Measurements from ENCODE around the gene STX17.

The STX17 gene

DNA sequence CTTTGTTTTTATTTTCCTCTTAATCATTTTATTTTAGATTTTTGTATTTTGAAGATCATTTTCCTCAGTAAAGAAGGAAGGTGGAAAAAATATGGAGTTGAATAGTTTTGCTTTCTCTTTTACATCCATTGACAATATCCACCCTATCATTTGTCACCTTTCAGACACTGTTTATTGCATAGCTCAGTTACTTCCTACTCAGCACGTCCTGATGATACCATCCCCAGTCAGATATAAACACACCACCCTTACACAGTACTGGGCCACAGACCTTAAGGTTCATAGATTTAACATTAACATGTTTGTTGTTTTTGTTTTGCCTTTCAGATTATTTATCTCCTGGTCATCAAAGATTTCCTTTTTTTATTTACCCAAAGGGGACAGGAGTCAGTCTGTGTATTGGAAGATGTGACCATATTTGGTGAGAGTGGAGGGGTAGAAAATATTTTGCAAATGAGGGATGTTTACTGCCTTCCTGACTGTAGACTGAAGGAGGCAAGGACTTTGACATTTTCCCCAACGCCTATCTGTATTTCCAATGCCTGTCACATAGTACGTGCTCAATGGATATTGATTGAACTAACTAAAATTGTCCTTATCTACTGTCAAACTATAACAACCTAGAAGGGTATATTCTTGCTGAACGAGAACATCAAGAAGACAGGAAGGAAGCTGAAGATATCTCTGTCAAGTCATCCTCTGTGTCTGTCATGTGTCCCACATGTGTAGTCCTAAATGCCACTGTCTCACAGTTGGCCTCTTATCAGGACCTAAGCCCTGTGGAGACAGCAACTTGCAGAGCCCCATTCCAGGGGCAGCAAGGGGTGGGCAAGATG is 15.6 kb downstream of the STX17 start:
- TF ChIP-seq, protein P1, sequence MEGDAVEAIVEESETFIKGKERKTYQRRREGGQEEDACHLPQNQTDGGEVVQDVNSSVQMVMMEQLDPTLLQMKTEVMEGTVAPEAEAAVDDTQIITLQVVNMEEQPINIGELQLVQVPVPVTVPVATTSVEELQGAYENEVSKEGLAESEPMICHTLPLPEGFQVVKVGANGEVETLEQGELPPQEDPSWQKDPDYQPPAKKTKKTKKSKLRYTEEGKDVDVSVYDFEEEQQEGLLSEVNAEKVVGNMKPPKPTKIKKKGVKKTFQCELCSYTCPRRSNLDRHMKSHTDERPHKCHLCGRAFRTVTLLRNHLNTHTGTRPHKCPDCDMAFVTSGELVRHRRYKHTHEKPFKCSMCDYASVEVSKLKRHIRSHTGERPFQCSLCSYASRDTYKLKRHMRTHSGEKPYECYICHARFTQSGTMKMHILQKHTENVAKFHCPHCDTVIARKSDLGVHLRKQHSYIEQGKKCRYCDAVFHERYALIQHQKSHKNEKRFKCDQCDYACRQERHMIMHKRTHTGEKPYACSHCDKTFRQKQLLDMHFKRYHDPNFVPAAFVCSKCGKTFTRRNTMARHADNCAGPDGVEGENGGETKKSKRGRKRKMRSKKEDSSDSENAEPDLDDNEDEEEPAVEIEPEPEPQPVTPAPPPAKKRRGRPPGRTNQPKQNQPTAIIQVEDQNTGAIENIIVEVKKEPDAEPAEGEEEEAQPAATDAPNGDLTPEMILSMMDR (IDR thresholded peaks at IDR 0.05; ENCODE audit: low read depth, low read length), result no peak
- no peak for TF ChIP-seq EZH2phosphoT487 (IDR thresholded peaks at IDR 0.05; ENCODE audit: low read depth)

DNA sequence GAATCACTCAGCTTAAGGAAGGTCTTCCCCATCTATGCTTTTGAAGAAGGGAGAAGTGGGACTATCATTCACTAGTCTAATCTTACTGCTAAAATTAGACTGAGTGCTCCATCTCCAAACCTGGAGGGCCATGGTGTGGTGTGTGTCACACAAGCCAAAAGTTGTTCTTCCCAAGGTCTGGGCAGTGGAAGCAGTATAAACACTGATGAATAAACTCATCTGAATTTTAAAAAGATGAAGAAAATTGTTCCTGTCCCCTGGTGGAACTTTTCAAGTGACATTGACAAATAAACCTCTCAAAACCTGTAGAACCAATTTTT is 16.2 kb downstream of the STX17 start:
- Histone ChIP-seq H3K9ac (ENCODE audit: low read length) (no peak overlapping the region), H3K27me3 (ENCODE audit: low read depth, low read length) (no peaks in the 10 kb centered on the region)

More for the DNA sequence above, 15.6 kb downstream of the STX17 start:
- Histone ChIP-seq H3K27ac (ENCODE audit: low read length) (no peak overlapping the region), H3K27me3 (ENCODE audit: low read depth, low read length) (no peaks in the 10 kb centered on the region), H2AFZ (ENCODE audit: low read depth, low read length) (no peak overlapping the region), H3K36me3 (replicated peaks; ENCODE audit: low read depth, low read length) (peaks cover 50% of the 10 kb centered on the region), H3K4me3 (ENCODE audit: low read length) (no peak overlapping the region), H3K9me3 (ENCODE audit: insufficient read depth, low read length) (no peaks in the 10 kb centered on the region), H3K9ac (ENCODE audit: low read length) (no peak overlapping the region), H3K79me2 (ENCODE audit: low read length) (no peaks in the 10 kb centered on the region), H4K20me1 (ENCODE audit: insufficient read depth, low read length) (no peaks in the 10 kb centered on the region), H3K4me2 (ENCODE audit: low read length) (no peak overlapping the region), H3K4me1 (ENCODE audit: low read length) (no peaks in the 10 kb centered on the region)

DNA sequence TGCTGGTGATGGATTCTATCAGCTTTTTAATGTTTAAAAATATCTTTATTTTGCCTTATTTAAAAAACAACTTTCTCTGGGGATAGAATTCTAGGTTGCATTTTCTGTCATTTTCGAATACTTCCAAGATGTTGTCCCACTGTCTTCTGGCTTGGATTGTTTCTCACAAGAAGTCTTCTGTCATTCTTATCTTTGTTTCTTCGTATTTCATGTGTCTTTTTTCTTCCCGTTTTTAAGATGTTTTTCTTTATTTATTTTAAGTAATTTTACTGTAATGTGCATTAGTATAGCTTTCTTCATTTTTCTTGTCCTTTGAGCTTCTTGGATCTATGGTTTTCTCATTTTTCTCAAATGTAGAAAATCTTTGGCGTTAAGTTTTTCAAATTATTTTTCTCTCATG is 19.1 kb downstream of the STX17 start:
- no peak overlapping the region for H3K4me2 ChIP-seq (ENCODE audit: low read length)
- TF ChIP-seq, protein P1 (IDR thresholded peaks at IDR 0.05; ENCODE audit: low read depth, low read length), result no peak
- no peak for TF ChIP-seq EZH2phosphoT487 (IDR thresholded peaks at IDR 0.05; ENCODE audit: low read depth)

More for the DNA sequence above, 16.2 kb downstream of the STX17 start:
- no peaks in the 10 kb centered on the region for H3K9me3 ChIP-seq (ENCODE audit: insufficient read depth, low read length)
- H3K4me1 ChIP-seq (ENCODE audit: low read length), result no peaks in the 10 kb centered on the region
- TF ChIP-seq EZH2phosphoT487 (IDR thresholded peaks at IDR 0.05; ENCODE audit: low read depth), result no peak
- TF ChIP-seq, protein P1 (IDR thresholded peaks at IDR 0.05; ENCODE audit: low read depth, low read length), result no peak
- H3K4me2 ChIP-seq (ENCODE audit: low read length), result no peak overlapping the region
- H3K36me3 ChIP-seq (replicated peaks; ENCODE audit: low read depth, low read length), result peaks cover 44% of the 10 kb centered on the region
- no peaks in the 10 kb centered on the region for H4K20me1 ChIP-seq (ENCODE audit: insufficient read depth, low read length)
- no peak overlapping the region for H2AFZ ChIP-seq (ENCODE audit: low read depth, low read length)
- no peak overlapping the region for H3K4me3 ChIP-seq (ENCODE audit: low read length)
- H3K27ac ChIP-seq (ENCODE audit: low read length), result no peak overlapping the region
- H3K79me2 ChIP-seq (ENCODE audit: low read length), result no peaks in the 10 kb centered on the region

DNA sequence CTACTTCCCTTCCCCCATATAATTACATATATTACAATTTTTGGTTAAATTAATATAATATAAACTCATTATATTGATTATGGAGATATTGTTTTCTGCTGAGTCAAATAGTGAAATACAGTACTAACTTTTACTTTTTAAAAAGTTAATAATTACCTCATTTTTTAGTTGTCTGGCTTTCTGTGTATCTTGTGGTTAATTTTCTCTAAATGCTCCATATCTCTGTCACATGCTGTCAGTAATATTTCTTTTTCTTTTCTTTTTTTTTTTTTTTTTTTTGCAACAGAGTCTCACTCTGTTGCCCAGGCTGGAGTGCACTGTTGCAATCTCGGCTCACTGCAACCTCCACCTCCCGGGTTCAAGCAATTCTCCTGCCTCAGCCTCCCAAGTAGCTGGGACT is 23.2 kb downstream of the STX17 start:
- H3K27ac ChIP-seq (ENCODE audit: low read length), result no peak overlapping the region
- H3K36me3 ChIP-seq (replicated peaks; ENCODE audit: low read depth, low read length), result peaks cover 13% of the 10 kb centered on the region
- no peaks in the 10 kb centered on the region for H3K9me3 ChIP-seq (ENCODE audit: insufficient read depth, low read length)
- no peaks in the 10 kb centered on the region for H3K4me1 ChIP-seq (ENCODE audit: low read length)
- H4K20me1 ChIP-seq (ENCODE audit: insufficient read depth, low read length), result no peaks in the 10 kb centered on the region
- H2AFZ ChIP-seq (ENCODE audit: low read depth, low read length), result no peak overlapping the region
- no peak overlapping the region for H3K9ac ChIP-seq (ENCODE audit: low read length)
- H3K79me2 ChIP-seq (ENCODE audit: low read length), result no peaks in the 10 kb centered on the region
- H3K27me3 ChIP-seq (ENCODE audit: low read depth, low read length), result no peaks in the 10 kb centered on the region
- H3K4me3 ChIP-seq (ENCODE audit: low read length), result no peak overlapping the region
- TF ChIP-seq, protein P1 (IDR thresholded peaks at IDR 0.05; ENCODE audit: low read depth, low read length), result no peak
- no peak for TF ChIP-seq EZH2phosphoT487 (IDR thresholded peaks at IDR 0.05; ENCODE audit: low read depth)
- H3K4me2 ChIP-seq (ENCODE audit: low read length), result no peak overlapping the region

More for the DNA sequence above, 19.1 kb downstream of the STX17 start:
- H3K79me2 ChIP-seq (ENCODE audit: low read length), result no peaks in the 10 kb centered on the region
- H3K4me1 ChIP-seq (ENCODE audit: low read length), result no peaks in the 10 kb centered on the region
- H4K20me1 ChIP-seq (ENCODE audit: insufficient read depth, low read length), result no peaks in the 10 kb centered on the region
- H3K36me3 ChIP-seq (replicated peaks; ENCODE audit: low read depth, low read length), result peaks cover 32% of the 10 kb centered on the region
- H2AFZ ChIP-seq (ENCODE audit: low read depth, low read length), result no peak overlapping the region
- no peak overlapping the region for H3K27ac ChIP-seq (ENCODE audit: low read length)
- no peak overlapping the region for H3K4me3 ChIP-seq (ENCODE audit: low read length)
- H3K9me3 ChIP-seq (ENCODE audit: insufficient read depth, low read length), result no peaks in the 10 kb centered on the region
- H3K27me3 ChIP-seq (ENCODE audit: low read depth, low read length), result no peaks in the 10 kb centered on the region
- no peak overlapping the region for H3K9ac ChIP-seq (ENCODE audit: low read length)
